GM13976 (cell line): Measurements from ENCODE around the gene KLHDC10.
"Not testable (repeated sequence)": the region's sequence is repeated elsewhere in the genome, so short reads cannot be mapped to it uniquely, and the experiment has no call there.

ENCODE experiments used
- DNase-seq: peaks from one replicate; pipeline ENCODE4 v3.0.0; 2012; ENCODE audit warnings: low spot score
- CTCF ChIP-seq: IDR thresholded peaks from 2 replicates; pipeline ENCODE4 v1.5.1; 2012; ENCODE audit warnings: borderline replicate concordance, mild to moderate bottlenecking; ENCODE audit not compliant: insufficient read depth; ENCODE audit errors: extremely low read depth, missing control alignments, control extremely low read depth
- in situ Hi-C: fragments of 300-500 bp; cut with MboI; formaldehyde crosslinking; loops from one replicate; pipeline ENCODE4 v1.12.0; 2022; ENCODE audit warnings: low sequenced_read_pairs, mixed read lengths, inconsistent platforms; ENCODE audit not compliant: unreplicated experiment

Gene KLHDC10

GRCh38 chr7:130144312-130145171, 74.2 kb downstream of the KLHDC10 start:
- no peak for TF ChIP-seq CTCF
- in situ Hi-C loops, result no loop called here

GRCh38 chr7:130145424-130146100, 75.2 kb downstream of the KLHDC10 start:
- in situ Hi-C loops, result no loop called here
- no peak for DNase-seq

More at GRCh38 chr7:130144312-130145171, 74.2 kb downstream of the KLHDC10 start:
- DNase-seq, result no peak

GRCh38 chr7:130146142-130146541, 75.8 kb downstream of the KLHDC10 start:
- in situ Hi-C loops, result not testable (repeated sequence)

More at GRCh38 chr7:130145424-130146100, 75.2 kb downstream of the KLHDC10 start:
- TF ChIP-seq CTCF, result no peak

GRCh38 chr7:130146693-130147405, 76.5 kb downstream of the KLHDC10 start:
- in situ Hi-C loops, result no loop called here
- no peak for DNase-seq
- TF ChIP-seq CTCF, result no peak

More at GRCh38 chr7:130146142-130146541, 75.8 kb downstream of the KLHDC10 start:
- DNase-seq, result not testable (repeated sequence)

GRCh38 chr7:130147710-130148325, 77.5 kb downstream of the KLHDC10 start:
- no peak for DNase-seq
- TF ChIP-seq CTCF, result no peak
- in situ Hi-C loops, result no loop called here

- DNase-seq, result no peak
- in situ Hi-C loops, result no loop called here
- TF ChIP-seq CTCF, result no peak
Measured at GRCh38 chr7:130148561-130148960, 78.2 kb downstream of the KLHDC10 start.
